ENCODE results near the gene AIPL1.

Gene AIPL1

DNA sequence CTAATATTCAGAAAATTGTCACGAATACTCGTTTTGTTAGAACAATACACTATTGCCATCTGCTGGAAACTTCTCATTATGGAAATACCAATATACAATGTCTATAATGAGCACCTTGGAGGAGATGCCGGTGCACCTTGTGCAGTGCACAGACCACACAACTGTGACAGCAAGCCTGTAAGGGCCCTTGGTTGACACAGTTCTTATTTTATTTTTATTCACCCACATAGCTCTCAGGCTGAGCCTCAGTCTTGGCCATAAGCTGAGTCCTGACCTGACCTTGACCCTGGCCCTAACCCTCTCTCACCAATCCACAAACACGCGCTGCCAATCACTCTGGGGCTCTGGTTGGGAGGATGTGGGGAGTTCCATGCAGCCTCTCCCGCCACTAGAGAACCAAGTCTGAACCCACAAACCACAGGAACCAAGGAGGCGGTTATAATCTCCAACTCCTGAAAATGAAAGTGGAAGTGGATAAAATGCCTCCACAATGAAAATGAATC lies 7.6 kb downstream of the AIPL1 start:
- Histone ChIP-seq H3K4me1 (ENCODE audit: insufficient read depth, low read length, severe bottlenecking) (no peaks in the 10 kb centered on the region), H3F3A (ENCODE audit: insufficient read depth, low read length) (no peaks in the 10 kb centered on the region), H3K27ac (ENCODE audit: low read depth, low read length, poor library complexity, severe bottlenecking) (no peak overlapping the region), H3K27me3 (ENCODE audit: insufficient read depth, low read length) (0 out of 2 replicates have a peak, but pooled peaks cover 5% of the 10 kb centered on the region), H3K9me2 (ENCODE audit: low read depth, low read length) (no peaks in the 10 kb centered on the region), H3K79me2 (ENCODE audit: insufficient read depth, low read length) (no peaks in the 10 kb centered on the region), H3K4me3 (ENCODE audit: low read depth, low read length, poor library complexity, severe bottlenecking) (no peak overlapping the region), H4K20me1 (ENCODE audit: insufficient read depth, low read length) (no peaks in the 10 kb centered on the region), H3K36me3 (ENCODE audit: insufficient read depth, low read length) (no peaks in the 10 kb centered on the region), H3K9me3 (ENCODE audit: low read length) (no peaks in the 10 kb centered on the region), H3K9ac (ENCODE audit: low read length) (no peak overlapping the region), H3K4me2 (ENCODE audit: low read length) (no peak overlapping the region), H2AFZ (ENCODE audit: low read length) (no peak overlapping the region)
- TF ChIP-seq EZH2 (IDR thresholded peaks at IDR 0.05; ENCODE audit: borderline replicate concordance, low read length) (no peak), CTCF (IDR thresholded peaks at IDR 0.05; ENCODE audit: low read length) (no peak; the same call in 1 of the 2 replicates)

GRCh38 chr17:6426356-6427101 lies 8.4 kb downstream of the AIPL1 start:
- H3K36me3 ChIP-seq (ENCODE audit: insufficient read depth, low read length): no peaks in the 10 kb centered on the region
- no peaks in the 10 kb centered on the region for H4K20me1 ChIP-seq (ENCODE audit: insufficient read depth, low read length)
- H3K4me2 ChIP-seq (ENCODE audit: low read length): no peak overlapping the region
- 0 out of 2 replicates have a peak, but pooled peaks cover 5% of the 10 kb centered on the region for H3K27me3 ChIP-seq (ENCODE audit: insufficient read depth, low read length)
- no peaks in the 10 kb centered on the region for H3F3A ChIP-seq (ENCODE audit: insufficient read depth, low read length)
- no peak overlapping the region for H3K9ac ChIP-seq (ENCODE audit: low read length)
- H3K9me3 ChIP-seq (ENCODE audit: low read length): no peaks in the 10 kb centered on the region
- no peak overlapping the region for H3K27ac ChIP-seq (ENCODE audit: low read depth, low read length, poor library complexity, severe bottlenecking)
- H3K4me3 ChIP-seq (ENCODE audit: low read depth, low read length, poor library complexity, severe bottlenecking): no peak overlapping the region
- no peaks in the 10 kb centered on the region for H3K79me2 ChIP-seq (ENCODE audit: insufficient read depth, low read length)
- H3K4me1 ChIP-seq (ENCODE audit: insufficient read depth, low read length, severe bottlenecking): no peaks in the 10 kb centered on the region
- H3K9me2 ChIP-seq (ENCODE audit: low read depth, low read length): no peaks in the 10 kb centered on the region
- H2AFZ ChIP-seq (ENCODE audit: low read length): no peak overlapping the region
- TF ChIP-seq EZH2 (IDR thresholded peaks at IDR 0.05; ENCODE audit: borderline replicate concordance, low read length): no peak
- TF ChIP-seq CTCF (IDR thresholded peaks at IDR 0.05; ENCODE audit: low read length): no peak

GRCh38 chr17:6425407-6425806 lies 9.5 kb downstream of the AIPL1 start:
- Histone ChIP-seq H3F3A (ENCODE audit: insufficient read depth, low read length) (no peaks in the 10 kb centered on the region), H3K4me3 (ENCODE audit: low read depth, low read length, poor library complexity, severe bottlenecking) (no peak overlapping the region), H3K9me2 (ENCODE audit: low read depth, low read length) (no peaks in the 10 kb centered on the region), H2AFZ (ENCODE audit: low read length) (no peak overlapping the region), H3K4me1 (ENCODE audit: insufficient read depth, low read length, severe bottlenecking) (no peaks in the 10 kb centered on the region), H3K36me3 (ENCODE audit: insufficient read depth, low read length) (no peaks in the 10 kb centered on the region), H3K4me2 (ENCODE audit: low read length) (no peak overlapping the region), H3K27ac (ENCODE audit: low read depth, low read length, poor library complexity, severe bottlenecking) (no peak overlapping the region), H3K79me2 (ENCODE audit: insufficient read depth, low read length) (no peaks in the 10 kb centered on the region), H3K9me3 (ENCODE audit: low read length) (no peaks in the 10 kb centered on the region), H3K9ac (ENCODE audit: low read length) (no peak overlapping the region), H4K20me1 (ENCODE audit: insufficient read depth, low read length) (no peaks in the 10 kb centered on the region), H3K27me3 (ENCODE audit: insufficient read depth, low read length) (0 out of 2 replicates have a peak, but pooled peaks cover 5% of the 10 kb centered on the region)
- TF ChIP-seq CTCF (IDR thresholded peaks at IDR 0.05; ENCODE audit: low read length) (no peak), EZH2 (IDR thresholded peaks at IDR 0.05; ENCODE audit: borderline replicate concordance, low read length) (no peak)

All from OCI-LY1 (cell line).